Neural cell (in vitro differentiated cells): ENCODE data around the gene COL4A5.

ENCODE experiments used
- EP300 ChIP-seq: fragments of 450-650 bp; conservative IDR thresholded peaks from 2 replicates; pipeline ENCODE4 v1.6.1; 2014; ENCODE audit warnings: antibody characterized with exemption, mild to moderate bottlenecking, moderate library complexity; ENCODE audit not compliant: poor library complexity, severe bottlenecking
- TF ChIP-seq, protein P1 (sequence below): fragments of 450-650 bp; IDR thresholded peaks from 2 replicates; pipeline ENCODE4 v1.5.1; 2014; ENCODE audit warnings: antibody characterized with exemption, mild to moderate bottlenecking, moderate library complexity; ENCODE audit not compliant: poor library complexity, severe bottlenecking

DNA sequence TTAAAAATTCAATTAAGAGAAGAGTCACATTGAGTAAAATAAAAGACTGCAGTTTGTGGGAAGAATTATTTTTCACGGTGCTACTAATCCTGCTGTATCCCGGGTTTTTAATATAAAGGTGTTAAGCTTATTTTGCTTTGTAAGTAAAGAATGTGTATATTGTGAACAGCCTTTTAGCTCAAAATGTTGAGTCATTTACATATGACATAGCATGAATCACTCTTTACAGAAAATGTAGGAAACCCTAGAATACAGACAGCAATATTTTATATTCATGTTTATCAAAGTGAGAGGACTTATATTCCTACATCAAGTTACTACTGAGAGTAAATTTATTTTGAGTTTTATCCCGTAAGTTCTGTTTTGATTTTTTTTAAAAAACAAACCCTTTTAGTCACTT lies 257.1 kb downstream of the COL4A5 start:
- TF ChIP-seq, protein P1, sequence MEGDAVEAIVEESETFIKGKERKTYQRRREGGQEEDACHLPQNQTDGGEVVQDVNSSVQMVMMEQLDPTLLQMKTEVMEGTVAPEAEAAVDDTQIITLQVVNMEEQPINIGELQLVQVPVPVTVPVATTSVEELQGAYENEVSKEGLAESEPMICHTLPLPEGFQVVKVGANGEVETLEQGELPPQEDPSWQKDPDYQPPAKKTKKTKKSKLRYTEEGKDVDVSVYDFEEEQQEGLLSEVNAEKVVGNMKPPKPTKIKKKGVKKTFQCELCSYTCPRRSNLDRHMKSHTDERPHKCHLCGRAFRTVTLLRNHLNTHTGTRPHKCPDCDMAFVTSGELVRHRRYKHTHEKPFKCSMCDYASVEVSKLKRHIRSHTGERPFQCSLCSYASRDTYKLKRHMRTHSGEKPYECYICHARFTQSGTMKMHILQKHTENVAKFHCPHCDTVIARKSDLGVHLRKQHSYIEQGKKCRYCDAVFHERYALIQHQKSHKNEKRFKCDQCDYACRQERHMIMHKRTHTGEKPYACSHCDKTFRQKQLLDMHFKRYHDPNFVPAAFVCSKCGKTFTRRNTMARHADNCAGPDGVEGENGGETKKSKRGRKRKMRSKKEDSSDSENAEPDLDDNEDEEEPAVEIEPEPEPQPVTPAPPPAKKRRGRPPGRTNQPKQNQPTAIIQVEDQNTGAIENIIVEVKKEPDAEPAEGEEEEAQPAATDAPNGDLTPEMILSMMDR = no peak
- no peak for TF ChIP-seq EP300
